Transverse colon (tissue), 4 donors: ENCODE results near the gene RABGGTA. TPM values are rescaled to one million over a fixed set of nuclear protein-coding genes. Genes with fewer than 3 reads are reported as not detected.

ENCODE experiments used
- DNase-seq: peaks from one replicate; pipeline ENCODE4 v3.0.0-alpha.2; 2019
- H3K27ac ChIP-seq, 4 donors: fragments of 200-600 bp; sonication (generic); 2 replicates each; pipeline ENCODE4 v1.5.1; 2016 to 2018; ENCODE audit warnings: inconsistent platforms in 4 of 4
- H3K27me3 ChIP-seq: fragments of 200-600 bp; sonication (generic); 2 replicates; pipeline ENCODE4 v1.5.1; 2017; ENCODE audit warnings: inconsistent platforms
- H3K36me3 ChIP-seq, 4 donors: fragments of 200-600 bp; sonication (generic); 2 replicates each; pipeline ENCODE4 v1.5.1; 2017 to 2019; ENCODE audit warnings: inconsistent platforms in 4 of 4
- H3K4me1 ChIP-seq, 4 donors: fragments of 200-600 bp; sonication (generic); 2 replicates each; pipeline ENCODE4 v1.5.1; 2017 to 2020; ENCODE audit warnings: inconsistent platforms in 4 of 4
- H3K4me3 ChIP-seq, 4 donors: fragments of 200-600 bp; sonication (generic); 1 replicate in 1 of 4; 2 replicates in 3 of 4; pipeline versions ENCODE4 v1.5.1 to v1.6.1; 2017 to 2019; ENCODE audit warnings: inconsistent platforms in 4 of 4
- H3K9me3 ChIP-seq, 2 donors: fragments of 200-600 bp; sonication (generic); 2 replicates each; pipeline ENCODE4 v1.5.1; 2017 to 2019; ENCODE audit warnings: inconsistent platforms in 2 of 2
- CTCF ChIP-seq, 5 experiments: fragments of 200-600 bp in 3 of 5; fragments of 450-650 bp in 2 of 5; sonication (generic) in 3 of 5; IDR thresholded peaks; 1 replicate in 2 of 5; 2 replicates in 3 of 5; pipeline ENCODE4 v1.5.1; 2016 to 2017; ENCODE audit warnings: antibody characterized with exemption in 5 of 5, inconsistent platforms in 3 of 5, mild to moderate bottlenecking in 2 of 5, moderate library complexity in 1 of 5
- EP300 ChIP-seq: sonication (generic); formaldehyde crosslinking; IDR thresholded peaks from one replicate; pipeline ENCODE4 v1.6.1; 2017; ENCODE audit warnings: antibody characterized with exemption, low read depth
- POLR2A ChIP-seq: fragments of 450-650 bp; IDR thresholded peaks from one replicate; pipeline ENCODE4 v1.6.1; 2016; ENCODE audit warnings: antibody characterized with exemption, mild to moderate bottlenecking, moderate library complexity
- POLR2AphosphoS5 ChIP-seq, 3 donors: sonication (generic); formaldehyde crosslinking; IDR thresholded peaks; one replicate each; pipeline ENCODE4 v1.6.1; 2016; ENCODE audit warnings: antibody characterized with exemption in 3 of 3
- WGBS, 2 donors: methylation state at CpG; one replicate each; pipeline ENCODE4 v1.1.5; 2018; ENCODE audit warnings: low coverage in 1 of 2; 5-methylcytosine and 5-hydroxymethylcytosine counted together
- in situ Hi-C, 4 donors: fragments of 200-750 bp; cut with MboI; loops; one replicate each; pipeline versions ENCODE4 v1.15.0 to v1.15.1; 2017; ENCODE audit warnings: low sequenced_read_pairs in 3 of 4, low pct_ligation_motif_present in 1 of 4, low pct_unique_long_range_greater_than_20kb in 1 of 4
- intact Hi-C: fragments of 100-400 bp; cut with DNase I; formaldehyde crosslinking; loops from one replicate; pipeline ENCODE4 v1.15.1; 2023; ENCODE audit warnings: low total_unique reads
- total RNA-seq, 4 donors: library from RNA; depleted of rRNA; stranded (reverse); fragments of >200 nt; gene quantifications; one replicate each; pipeline ENCODE4 v1.1.0, GENCODE V29; 2016

Gene RABGGTA
- total RNA-seq, 4 donors from 2014 or later, result 47.3 to 227 (median 53.0) TPM

- no peak overlapping the region for H3K4me3 ChIP-seq
- intact Hi-C loops (no loop called here), in situ Hi-C loops (no loop called here)
- H3K36me3 ChIP-seq, result no peaks in the 10 kb centered on the region
- H3K27me3 ChIP-seq, result no peaks in the 10 kb centered on the region
- WGBS, 2 donors, result 59 to 91% methylated on average over 2 to 3 of the region's 3 CpGs
- peaks cover 0 to 15% (median 2%) of the 10 kb centered on the region in 4 donors for H3K4me1 ChIP-seq
- TF ChIP-seq POLR2A, result no peak
- TF ChIP-seq EP300, result no peak
- TF ChIP-seq CTCF (IDR thresholded peaks at IDR 0.05), result no peak
- no peak for TF ChIP-seq POLR2AphosphoS5 (IDR thresholded peaks at IDR 0.05)
- no peak for DNase-seq
- H3K9me3 ChIP-seq, result no peaks in the 10 kb centered on the region
- peak overlapping the region in 2 of 4 donors; percentile 12 to 23 for H3K27ac ChIP-seq
These were observed 2.7 kb upstream of the RABGGTA start for GRCh38 chr14:24274101-24274543.

- intact Hi-C loops, result no loop called here
- TF ChIP-seq POLR2AphosphoS5 (IDR thresholded peaks at IDR 0.05) (no peak), POLR2A (no peak), CTCF (IDR thresholded peaks at IDR 0.05) (no peak), EP300 (no peak)
- Histone ChIP-seq H3K27ac (peak overlapping the region in 2 of 4 donors; percentile 12 to 23), H3K4me1 (peaks cover 0 to 15% (median 2%) of the 10 kb centered on the region in 4 donors), H3K4me3 (no peak overlapping the region), H3K9me3 (no peaks in the 10 kb centered on the region), H3K27me3 (no peaks in the 10 kb centered on the region), H3K36me3 (no peaks in the 10 kb centered on the region)
- in situ Hi-C loops, result no loop called here
- WGBS, 2 donors, result 56 to 78% methylated on average over 1 to 3 of the region's 3 CpGs
- no peak for DNase-seq
These were observed 2.1 kb upstream of the RABGGTA start for GRCh38 chr14:24273422-24273998.

- 91 to 100% methylated on average over 2 of the region's 2 CpGs for WGBS, 2 donors
- in situ Hi-C loops (no loop called here), intact Hi-C loops (no loop called here)
- no peak for DNase-seq
- Histone ChIP-seq H3K4me1 (peaks cover 0 to 15% (median 2%) of the 10 kb centered on the region in 4 donors), H3K36me3 (peaks cover 0 to 4% (median 0%) of the 10 kb centered on the region in 4 donors), H3K27me3 (no peaks in the 10 kb centered on the region), H3K4me3 (no peak overlapping the region), H3K27ac (no peak overlapping the region), H3K9me3 (no peaks in the 10 kb centered on the region)
- TF ChIP-seq EP300, result no peak
- no peak for TF ChIP-seq POLR2AphosphoS5 (IDR thresholded peaks at IDR 0.05)
- TF ChIP-seq POLR2A, result no peak
- TF ChIP-seq CTCF (IDR thresholded peaks at IDR 0.05), result no peak
These were observed 1.1 kb upstream of the RABGGTA start for GRCh38 chr14:24272467-24272866.

GRCh38 chr14:24271834-24272263, 452 bp upstream of the RABGGTA start:
- H3K36me3 ChIP-seq, result peaks cover 0 to 8% (median 0%) of the 10 kb centered on the region in 4 donors
- DNase-seq, result no peak
- H3K9me3 ChIP-seq, result no peaks in the 10 kb centered on the region
- H3K4me1 ChIP-seq, result peaks cover 0 to 15% (median 2%) of the 10 kb centered on the region in 4 donors
- no peaks in the 10 kb centered on the region for H3K27me3 ChIP-seq
- H3K27ac ChIP-seq, result peak overlapping the region; percentile 93 to 98 (median 97)
- TF ChIP-seq EP300 (no peak), POLR2AphosphoS5 (IDR thresholded peaks at IDR 0.05) (no peak), CTCF (IDR thresholded peaks at IDR 0.05) (no peak), POLR2A (no peak)
- 0 to 13% methylated on average over 2 to 3 of the region's 3 CpGs for WGBS, 2 donors
- H3K4me3 ChIP-seq, result peak overlapping the region; percentile 76 to 92 (median 86)
- intact Hi-C loops, result no loop called here
- in situ Hi-C loops, result no loop called here
